Brain microvascular endothelial cell (primary cell): ENCODE results near the gene TM9SF2.

Experiments used
- DNase-seq: peaks from one replicate; pipeline ENCODE4 v3.0.0-alpha.2; 2020
- H3K27ac ChIP-seq: fragments of 250-450 bp; sonication (Bioruptor Pico); 2 replicates; pipeline ENCODE4 v1.5.1; 2020; ENCODE audit warnings: mild to moderate bottlenecking, moderate library complexity
- H3K27me3 ChIP-seq: fragments of 250-450 bp; sonication (Bioruptor Pico); replicated peaks from 2 replicates; pipeline ENCODE4 v1.5.1; 2020; ENCODE audit warnings: mild to moderate bottlenecking
- H3K36me3 ChIP-seq: fragments of 250-450 bp; sonication (Bioruptor Pico); replicated peaks from 2 replicates; pipeline ENCODE4 v1.5.1; 2020; ENCODE audit warnings: mild to moderate bottlenecking
- H3K4me3 ChIP-seq: 2 replicates; pipeline ENCODE4 v1.5.1; 2011; ENCODE audit warnings: low read depth, mild to moderate bottlenecking, control low read depth, low read length, moderate library complexity
- in situ Hi-C: cut with HindIII; loops from 2 replicates; pipeline ENCODE4 v1.10.0; 2017; ENCODE audit warnings: low sequenced_read_pairs, low pct_ligation_motif_present
- TF ChIP-seq, protein P1 (sequence below): IDR thresholded peaks from 2 replicates; pipeline ENCODE4 v1.5.1; 2011; ENCODE audit warnings: low read depth, mild to moderate bottlenecking, moderate library complexity, low read length, control low read depth, inconsistent platforms; ENCODE audit errors: missing control alignments

Gene TM9SF2

DNA sequence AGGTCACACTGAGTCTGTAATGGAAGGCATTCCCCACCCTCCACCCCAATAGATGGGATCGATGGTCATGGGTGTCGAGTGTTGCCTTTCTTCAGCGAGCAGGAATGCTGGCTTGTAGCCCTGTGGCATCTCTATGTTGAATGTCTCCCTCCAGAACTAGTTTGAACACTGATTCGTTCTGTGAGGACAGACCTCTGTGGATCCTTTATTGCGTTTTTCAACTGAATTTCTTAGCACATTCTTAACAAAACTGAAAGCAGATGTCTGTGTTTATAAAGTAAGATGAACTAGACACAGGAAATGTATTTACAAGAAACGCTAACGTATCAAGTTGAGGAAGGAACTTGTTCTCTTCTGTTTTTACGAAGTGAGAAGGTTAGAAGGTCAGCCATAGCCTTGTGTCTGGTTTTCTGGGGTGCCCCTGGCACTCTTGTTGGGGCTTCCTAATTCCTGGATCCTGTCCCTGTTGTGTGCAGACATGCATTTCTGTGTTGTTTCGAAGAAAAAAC is 36.8 kb upstream of the TM9SF2 start:
- H3K27ac ChIP-seq: no peak overlapping the region

DNA sequence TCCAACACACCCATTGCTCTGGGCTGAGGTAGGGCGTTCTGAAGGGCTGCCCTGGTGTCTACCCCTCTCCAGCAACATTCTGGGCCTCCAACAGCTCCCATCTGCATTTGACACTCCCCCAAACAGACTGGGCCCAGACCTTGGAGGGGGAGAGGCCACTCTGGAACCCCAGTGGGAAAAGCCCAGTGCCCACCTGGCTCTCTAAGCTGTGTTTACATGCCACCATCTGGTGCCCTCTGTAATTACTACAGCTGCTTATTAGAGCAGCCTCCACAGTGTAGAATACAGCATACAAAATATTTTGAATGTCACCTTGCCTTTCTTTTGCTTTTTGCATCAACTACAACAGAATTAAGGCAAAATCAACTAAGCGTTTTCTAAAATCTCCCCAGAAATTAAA is 35.8 kb upstream of the TM9SF2 start:
- no peak for DNase-seq
- in situ Hi-C loops: no loop called here
- no peak overlapping the region for H3K27ac ChIP-seq
- TF ChIP-seq, protein P1, sequence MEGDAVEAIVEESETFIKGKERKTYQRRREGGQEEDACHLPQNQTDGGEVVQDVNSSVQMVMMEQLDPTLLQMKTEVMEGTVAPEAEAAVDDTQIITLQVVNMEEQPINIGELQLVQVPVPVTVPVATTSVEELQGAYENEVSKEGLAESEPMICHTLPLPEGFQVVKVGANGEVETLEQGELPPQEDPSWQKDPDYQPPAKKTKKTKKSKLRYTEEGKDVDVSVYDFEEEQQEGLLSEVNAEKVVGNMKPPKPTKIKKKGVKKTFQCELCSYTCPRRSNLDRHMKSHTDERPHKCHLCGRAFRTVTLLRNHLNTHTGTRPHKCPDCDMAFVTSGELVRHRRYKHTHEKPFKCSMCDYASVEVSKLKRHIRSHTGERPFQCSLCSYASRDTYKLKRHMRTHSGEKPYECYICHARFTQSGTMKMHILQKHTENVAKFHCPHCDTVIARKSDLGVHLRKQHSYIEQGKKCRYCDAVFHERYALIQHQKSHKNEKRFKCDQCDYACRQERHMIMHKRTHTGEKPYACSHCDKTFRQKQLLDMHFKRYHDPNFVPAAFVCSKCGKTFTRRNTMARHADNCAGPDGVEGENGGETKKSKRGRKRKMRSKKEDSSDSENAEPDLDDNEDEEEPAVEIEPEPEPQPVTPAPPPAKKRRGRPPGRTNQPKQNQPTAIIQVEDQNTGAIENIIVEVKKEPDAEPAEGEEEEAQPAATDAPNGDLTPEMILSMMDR: no peak
- H3K36me3 ChIP-seq: no peaks in the 10 kb centered on the region
- H3K27me3 ChIP-seq: no peaks in the 10 kb centered on the region
- H3K4me3 ChIP-seq: no peak overlapping the region

More for the DNA sequence above, 36.8 kb upstream of the TM9SF2 start:
- Histone ChIP-seq H3K4me3 (no peak overlapping the region), H3K36me3 (no peaks in the 10 kb centered on the region), H3K27me3 (no peaks in the 10 kb centered on the region)
- in situ Hi-C loops: no loop called here
- TF ChIP-seq, protein P1: no peak
- no peak for DNase-seq

DNA sequence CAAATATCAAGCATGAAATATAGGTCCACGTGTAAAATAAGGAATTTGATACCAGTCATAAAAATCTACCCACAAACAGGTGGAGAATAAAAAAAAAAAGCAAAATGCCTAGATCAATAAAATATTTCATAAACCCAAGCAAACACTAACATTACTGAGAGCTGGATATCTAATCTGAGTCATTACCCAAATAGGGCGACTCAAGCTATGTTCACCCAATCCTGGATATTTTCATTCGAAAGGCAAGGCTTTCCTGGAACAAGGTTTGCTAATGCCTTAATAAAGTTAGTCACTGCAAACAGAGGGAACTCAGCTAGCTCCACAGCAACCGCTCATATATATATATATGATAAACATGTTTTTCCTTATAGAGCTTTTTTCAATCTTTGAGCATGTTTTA is 33.5 kb upstream of the TM9SF2 start:
- H3K36me3 ChIP-seq: no peaks in the 10 kb centered on the region
- H3K4me3 ChIP-seq: no peak overlapping the region
- peak; percentile 75 for DNase-seq
- no peak overlapping the region for H3K27ac ChIP-seq
- TF ChIP-seq, protein P1: no peak
- in situ Hi-C loops: no loop called here
- no peaks in the 10 kb centered on the region for H3K27me3 ChIP-seq

- TF ChIP-seq, protein P1: no peak
Measured at GRCh38 chr13:99469041-99469440, 32.2 kb upstream of the TM9SF2 start.

DNA sequence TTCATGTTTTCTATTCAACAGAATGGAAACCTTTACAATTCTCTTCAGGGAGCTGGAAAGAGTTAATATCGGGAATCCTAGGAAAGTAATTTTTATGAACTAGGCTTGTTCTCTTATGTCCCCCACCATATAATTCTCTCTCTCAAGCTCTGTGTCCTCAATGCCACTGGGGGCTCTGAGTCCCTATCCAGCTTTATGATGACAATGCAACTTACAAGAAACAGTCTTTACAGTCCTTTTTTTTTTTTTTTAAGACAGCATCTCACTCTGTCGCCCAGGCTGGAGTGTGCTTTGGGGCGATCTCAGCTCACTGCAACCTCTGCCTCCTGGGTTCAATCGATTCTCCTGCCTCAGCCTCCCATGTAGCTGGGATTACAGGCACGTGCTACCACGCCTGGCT is 31.2 kb upstream of the TM9SF2 start:
- Histone ChIP-seq H3K27me3 (no peaks in the 10 kb centered on the region), H3K36me3 (no peaks in the 10 kb centered on the region), H3K4me3 (no peak overlapping the region), H3K27ac (no peak overlapping the region)
- TF ChIP-seq, protein P1: no peak
- no peak for DNase-seq
- in situ Hi-C loops: no loop called here

More at GRCh38 chr13:99469041-99469440, 32.2 kb upstream of the TM9SF2 start:
- H3K36me3 ChIP-seq: no peaks in the 10 kb centered on the region
- no peak overlapping the region for H3K4me3 ChIP-seq
- H3K27me3 ChIP-seq: no peaks in the 10 kb centered on the region
- no peak overlapping the region for H3K27ac ChIP-seq
- no peak for DNase-seq
- in situ Hi-C loops: no loop called here

DNA sequence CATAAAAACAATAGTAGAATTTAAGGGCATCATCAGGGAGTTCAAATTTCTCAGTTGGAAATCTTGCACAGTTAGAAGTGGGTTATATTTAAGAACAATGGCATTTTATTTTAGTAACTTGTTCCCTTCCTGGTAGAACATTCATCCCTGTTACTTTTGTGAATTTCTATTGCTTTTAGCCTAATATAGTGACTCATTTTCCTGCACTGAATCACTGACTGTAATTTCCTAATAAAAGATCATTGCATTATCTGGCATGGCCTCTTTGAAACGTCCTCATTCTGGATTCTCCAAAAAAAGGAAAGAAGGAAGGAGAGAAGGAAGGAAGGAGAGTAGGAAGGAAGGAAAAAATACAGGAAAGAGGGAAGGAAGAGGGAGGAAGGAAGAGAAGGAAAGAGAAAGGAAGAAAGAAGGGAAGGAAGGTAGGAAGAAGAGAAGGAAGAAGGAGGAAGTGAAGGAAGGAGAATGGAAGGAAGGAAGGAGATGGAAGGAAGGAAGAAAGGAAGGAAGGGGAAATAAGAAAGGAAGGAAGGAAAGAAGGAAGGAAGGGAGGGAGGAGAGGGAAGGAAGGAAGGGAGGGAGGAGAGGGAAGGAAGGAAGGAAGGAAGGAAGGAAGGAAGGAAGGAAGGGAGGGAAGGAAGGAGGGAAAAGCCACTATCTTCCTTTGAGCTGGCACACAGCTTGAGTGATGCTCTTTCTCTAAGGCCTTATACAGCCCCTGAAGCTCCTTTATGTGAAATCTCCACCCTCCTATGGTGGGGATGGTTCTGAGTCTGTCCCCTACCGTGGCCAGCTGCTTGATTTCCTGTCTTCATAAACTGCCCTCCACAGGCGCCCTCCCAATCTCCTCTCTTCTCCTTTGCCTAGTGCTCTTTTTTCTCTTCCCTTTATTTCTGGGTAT is 29.8 kb upstream of the TM9SF2 start:
- in situ Hi-C loops: no loop called here
- H3K36me3 ChIP-seq: no peaks in the 10 kb centered on the region
- no peak for DNase-seq

More for the DNA sequence above, 29.8 kb upstream of the TM9SF2 start:
- H3K27me3 ChIP-seq: no peaks in the 10 kb centered on the region
- H3K4me3 ChIP-seq: no peak overlapping the region
- TF ChIP-seq, protein P1: no peak
- H3K27ac ChIP-seq: no peak overlapping the region
